WERI-Rb-1 (cell line): ENCODE data around the gene OPRM1.

Experiments used
- DNase-seq: peaks from one replicate; pipeline ENCODE4 v3.0.0-alpha.2; 2020
- H3K27ac ChIP-seq: fragments of 250-450 bp; sonication (Bioruptor Pico); 2 replicates; pipeline ENCODE4 v1.5.1; 2020; ENCODE audit warnings: mild to moderate bottlenecking, moderate library complexity
- H3K27me3 ChIP-seq: fragments of 250-450 bp; sonication (Bioruptor Pico); 2 replicates; pipeline ENCODE4 v1.5.1; 2021; ENCODE audit warnings: mild to moderate bottlenecking, low read depth, moderate library complexity; ENCODE audit not compliant: insufficient read depth, severe bottlenecking
- H3K36me3 ChIP-seq: fragments of 250-450 bp; sonication (Bioruptor Pico); 2 replicates; pipeline ENCODE4 v1.5.1; 2020; ENCODE audit warnings: mild to moderate bottlenecking, moderate library complexity
- H3K4me3 ChIP-seq: 2 replicates; pipeline ENCODE4 v1.5.1; 2011; ENCODE audit warnings: low read depth, mild to moderate bottlenecking, control low read depth, low read length
- H3K9me3 ChIP-seq: fragments of 250-450 bp; sonication (Bioruptor Pico); 2 replicates; pipeline ENCODE4 v1.5.1; 2021; ENCODE audit warnings: mild to moderate bottlenecking, moderate library complexity; ENCODE audit not compliant: severe bottlenecking
- TF ChIP-seq, protein P1 (sequence below): IDR thresholded peaks from 2 replicates; pipeline ENCODE4 v1.5.1; 2011; ENCODE audit warnings: low read depth, mild to moderate bottlenecking, control low read depth, inconsistent platforms, low read length

The OPRM1 gene

DNA sequence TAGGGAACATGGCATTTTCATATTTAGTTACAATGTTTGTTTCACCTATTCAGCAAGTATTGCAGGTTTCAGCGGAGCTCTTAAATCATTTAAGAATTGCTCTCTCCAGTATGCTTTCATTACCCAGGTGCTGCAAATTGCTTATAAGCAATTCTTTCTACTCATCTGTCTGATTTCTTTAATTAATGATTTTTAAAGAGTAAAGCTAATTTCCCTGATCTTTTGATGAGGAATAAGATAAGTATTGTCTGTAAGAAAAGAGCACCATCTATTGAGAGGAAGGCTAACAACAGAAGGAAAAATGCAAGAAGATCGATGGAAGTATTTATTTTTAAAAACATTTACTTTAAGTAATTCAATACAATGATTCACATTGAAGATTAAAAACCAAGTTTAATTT lies 2.0 kb downstream of the OPRM1 start:
- Histone ChIP-seq H3K27ac (no peak overlapping the region), H3K36me3 (no peaks in the 10 kb centered on the region), H3K9me3 (no peaks in the 10 kb centered on the region), H3K4me3 (no peak overlapping the region), H3K27me3 (peaks cover 2% of the 10 kb centered on the region)
- DNase-seq, result no peak
- TF ChIP-seq, protein P1, sequence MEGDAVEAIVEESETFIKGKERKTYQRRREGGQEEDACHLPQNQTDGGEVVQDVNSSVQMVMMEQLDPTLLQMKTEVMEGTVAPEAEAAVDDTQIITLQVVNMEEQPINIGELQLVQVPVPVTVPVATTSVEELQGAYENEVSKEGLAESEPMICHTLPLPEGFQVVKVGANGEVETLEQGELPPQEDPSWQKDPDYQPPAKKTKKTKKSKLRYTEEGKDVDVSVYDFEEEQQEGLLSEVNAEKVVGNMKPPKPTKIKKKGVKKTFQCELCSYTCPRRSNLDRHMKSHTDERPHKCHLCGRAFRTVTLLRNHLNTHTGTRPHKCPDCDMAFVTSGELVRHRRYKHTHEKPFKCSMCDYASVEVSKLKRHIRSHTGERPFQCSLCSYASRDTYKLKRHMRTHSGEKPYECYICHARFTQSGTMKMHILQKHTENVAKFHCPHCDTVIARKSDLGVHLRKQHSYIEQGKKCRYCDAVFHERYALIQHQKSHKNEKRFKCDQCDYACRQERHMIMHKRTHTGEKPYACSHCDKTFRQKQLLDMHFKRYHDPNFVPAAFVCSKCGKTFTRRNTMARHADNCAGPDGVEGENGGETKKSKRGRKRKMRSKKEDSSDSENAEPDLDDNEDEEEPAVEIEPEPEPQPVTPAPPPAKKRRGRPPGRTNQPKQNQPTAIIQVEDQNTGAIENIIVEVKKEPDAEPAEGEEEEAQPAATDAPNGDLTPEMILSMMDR, result no peak

DNA sequence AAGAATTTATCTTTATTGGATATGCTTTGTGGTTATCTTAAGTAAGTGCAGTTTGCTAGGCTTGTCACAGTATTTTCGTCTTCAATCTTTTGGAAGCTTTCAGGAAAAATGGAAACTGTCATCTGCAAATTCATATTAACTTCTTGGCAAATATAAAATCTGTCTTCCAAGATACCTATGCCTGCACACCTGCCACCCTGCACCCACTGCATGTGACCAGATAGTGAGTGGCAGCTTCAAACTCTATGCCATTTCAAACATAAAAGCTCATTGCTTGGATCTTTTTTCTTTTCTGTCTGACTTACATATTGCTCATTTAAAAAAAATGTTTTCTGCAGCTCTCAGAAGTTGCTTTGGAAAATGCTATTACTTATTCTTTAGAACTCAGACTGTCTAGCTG lies 14.1 kb downstream of the OPRM1 start:
- TF ChIP-seq, protein P1, result no peak
- H3K9me3 ChIP-seq, result no peaks in the 10 kb centered on the region
- H3K27me3 ChIP-seq, result no peaks in the 10 kb centered on the region
- no peak for DNase-seq
- H3K27ac ChIP-seq, result no peak overlapping the region
- no peak overlapping the region for H3K4me3 ChIP-seq
- H3K36me3 ChIP-seq, result no peaks in the 10 kb centered on the region

DNA sequence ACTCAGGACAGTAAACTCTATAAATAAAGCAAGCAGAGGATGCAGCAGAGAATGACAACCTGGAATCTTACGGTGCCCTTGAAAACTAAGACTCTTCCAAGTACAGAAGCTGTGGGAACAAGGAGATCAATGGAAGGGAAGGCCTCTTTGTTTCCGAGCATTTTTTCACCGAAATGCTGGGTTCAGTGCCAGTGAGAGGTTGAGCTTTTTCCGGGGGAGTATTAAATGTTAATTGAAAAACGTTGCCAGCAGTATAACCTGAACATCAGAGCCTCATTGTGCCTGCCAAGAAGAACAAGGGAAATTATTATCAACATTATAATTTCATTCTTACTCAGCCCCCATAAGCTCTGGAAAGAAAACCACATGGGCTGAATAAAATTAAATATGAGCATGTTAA lies 17.5 kb downstream of the OPRM1 start:
- Histone ChIP-seq H3K27me3 (no peaks in the 10 kb centered on the region), H3K36me3 (no peaks in the 10 kb centered on the region), H3K27ac (no peak overlapping the region), H3K9me3 (no peaks in the 10 kb centered on the region), H3K4me3 (no peak overlapping the region)
- TF ChIP-seq, protein P1, result no peak
- DNase-seq, result no peak

DNA sequence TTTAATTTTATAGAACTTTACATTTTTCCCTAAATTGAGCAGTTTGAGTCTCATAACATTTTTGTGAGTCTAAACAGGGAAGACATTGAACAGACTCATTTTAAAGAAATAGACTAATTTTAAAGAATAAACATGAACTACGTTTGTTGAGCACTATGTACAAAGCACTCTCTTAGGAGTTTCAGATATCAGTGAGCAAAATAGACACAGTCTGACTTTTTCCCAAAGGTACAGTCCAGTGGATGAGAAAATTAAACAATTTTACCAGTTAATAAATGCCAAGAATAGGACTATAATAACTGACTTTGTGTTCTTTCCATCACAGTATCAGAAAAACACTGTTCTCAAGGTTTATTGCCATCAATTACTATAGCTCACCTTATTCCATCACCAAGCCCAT lies 18.1 kb downstream of the OPRM1 start:
- TF ChIP-seq, protein P1, result no peak
- Histone ChIP-seq H3K36me3 (no peaks in the 10 kb centered on the region), H3K4me3 (no peak overlapping the region), H3K27ac (no peak overlapping the region), H3K27me3 (no peaks in the 10 kb centered on the region), H3K9me3 (no peaks in the 10 kb centered on the region)
- DNase-seq, result no peak

DNA sequence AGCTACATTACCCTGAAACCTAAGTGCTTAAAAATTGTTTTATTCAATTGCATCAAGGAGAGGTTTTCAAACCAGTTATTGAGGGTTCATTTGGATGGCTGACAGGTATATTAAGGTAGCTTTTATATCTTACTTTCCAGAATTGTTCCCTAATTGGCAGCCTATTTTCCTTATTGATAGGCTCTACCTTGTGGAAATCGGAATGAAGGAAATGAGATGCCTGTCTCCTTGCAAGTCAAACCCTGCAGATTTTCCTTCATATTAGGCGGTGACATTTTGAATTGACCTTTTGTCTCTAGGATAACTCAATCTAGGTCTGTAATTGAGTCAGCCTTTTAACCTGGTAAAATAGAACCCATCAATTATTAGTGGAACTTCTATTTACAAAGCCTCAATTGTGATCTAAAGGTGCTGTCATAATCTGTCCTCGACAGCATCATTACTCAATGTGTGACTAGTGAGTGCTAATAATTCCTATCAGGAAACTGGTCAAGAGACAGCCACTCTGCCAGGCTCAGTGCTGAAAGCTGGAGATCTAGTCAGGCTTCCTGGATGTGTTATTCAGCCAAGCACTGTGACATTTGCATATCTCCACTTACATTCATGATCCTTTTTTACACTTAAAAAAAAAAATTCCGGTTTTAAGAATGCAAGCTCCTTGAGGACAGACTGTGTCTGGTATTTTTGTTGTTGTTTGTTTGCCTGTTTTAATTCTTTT lies 20.1 kb downstream of the OPRM1 start:
- H3K4me3 ChIP-seq, result no peak overlapping the region
- TF ChIP-seq, protein P1, result no peak
- no peak for DNase-seq

DNA sequence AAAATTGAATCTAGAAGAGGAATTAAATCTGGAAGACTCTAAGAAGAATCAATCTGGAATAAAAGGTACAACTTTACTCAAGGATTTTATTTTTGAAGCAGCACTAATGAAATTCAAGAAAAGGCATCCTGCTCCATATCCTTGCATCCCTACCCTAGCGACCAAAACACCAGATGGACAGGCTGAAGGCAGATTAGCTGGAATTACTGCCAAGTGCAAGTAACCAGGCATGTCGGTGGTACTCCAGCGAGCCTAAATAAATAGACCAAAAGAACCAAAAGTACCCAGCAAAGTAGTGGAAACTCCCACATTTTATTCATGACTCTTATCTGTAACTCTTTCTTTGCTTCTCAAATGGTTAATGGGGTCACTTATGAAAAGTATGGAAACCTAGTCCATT lies 21.0 kb downstream of the OPRM1 start:
- H3K27me3 ChIP-seq, result no peaks in the 10 kb centered on the region
- TF ChIP-seq, protein P1, result no peak
- no peak overlapping the region for H3K27ac ChIP-seq
- no peaks in the 10 kb centered on the region for H3K9me3 ChIP-seq
- no peak overlapping the region for H3K4me3 ChIP-seq
- H3K36me3 ChIP-seq, result no peaks in the 10 kb centered on the region
- DNase-seq, result no peak

More for the DNA sequence above, 20.1 kb downstream of the OPRM1 start:
- Histone ChIP-seq H3K27ac (no peak overlapping the region), H3K27me3 (no peaks in the 10 kb centered on the region), H3K36me3 (no peaks in the 10 kb centered on the region), H3K9me3 (no peaks in the 10 kb centered on the region)
